SK-N-SH (cell line): ENCODE measurements around the gene PGGHG. TPM values are rescaled to one million over a fixed set of nuclear protein-coding genes. Genes with fewer than 3 reads are reported as not detected.

Experiments used
- CTCF ChIA-PET: fragments of 300-600, 350-600 bp; formaldehyde crosslinking; extraction: SDS; loops from one replicate; lab custom pipeline; 2021; lab: Yijun Ruan, JAX
- POLR2A ChIA-PET: fragments of 350-600 bp; sonication (Branson Sonifier 250); formaldehyde crosslinking; extraction: SDS; loops from one replicate; lab custom pipeline; 2020; ENCODE audit warnings: antibody characterized with exemption, inconsistent platforms; lab: Yijun Ruan, JAX
- DNase-seq: peaks from one replicate; pipeline ENCODE4 v3.0.0; 2012
- H2AFZ ChIP-seq: fragments of 200-600 bp; sonication (generic); 2 replicates; pipeline ENCODE4 v1.8.1; 2016; ENCODE audit warnings: antibody characterized with exemption, mild to moderate bottlenecking, low read depth
- H3F3A ChIP-seq: fragments of 200-600 bp; sonication (generic); replicated peaks from 2 replicates; pipeline ENCODE3; 2016; ENCODE audit warnings: antibody characterized with exemption, mild to moderate bottlenecking; ENCODE audit not compliant: insufficient read depth
- H3K27ac ChIP-seq, 2 experiments: fragments of 200-500 bp in 1 of 2; fragments of 200-600 bp in 1 of 2; sonication (Bioruptor generic) in 1 of 2; sonication (generic), shearing (Covaris generic) in 1 of 2; 2 replicates each; pipeline versions ENCODE4 v1.5.1 to v1.6.1; 2014 to 2016; ENCODE audit warnings: low read depth in 2 of 2, inconsistent platforms in 1 of 2, low read length in 1 of 2, mild to moderate bottlenecking in 1 of 2, mixed read lengths in 1 of 2
- H3K27me3 ChIP-seq: fragments of 200-600 bp; sonication (generic), shearing (Covaris generic); 2 replicates; pipeline ENCODE4 v1.6.1; 2016; ENCODE audit warnings: mixed run types; ENCODE audit not compliant: insufficient read depth
- H3K36me3 ChIP-seq, 2 experiments: fragments of 200-500 bp in 1 of 2; fragments of 200-600 bp in 1 of 2; sonication (Bioruptor generic) in 1 of 2; sonication (generic) in 1 of 2; replicated peaks in 1 of 2; 2 replicates each; pipeline versions ENCODE3 to v1.5.1; 2014 to 2016; ENCODE audit warnings: low read length in 1 of 2, mild to moderate bottlenecking in 1 of 2; ENCODE audit not compliant: insufficient read depth in 2 of 2, control insufficient read depth in 1 of 2
- H3K4me1 ChIP-seq, 2 experiments: fragments of 200-500 bp in 1 of 2; fragments of 200-600 bp in 1 of 2; sonication (Bioruptor generic) in 1 of 2; sonication (generic), shearing (Covaris generic) in 1 of 2; 2 replicates each; pipeline versions ENCODE4 v1.5.1 to v1.6.1; 2014 to 2016; ENCODE audit warnings: low read depth in 1 of 2, low read length in 1 of 2, mixed run types in 1 of 2; ENCODE audit not compliant: insufficient read depth in 2 of 2, control insufficient read depth in 1 of 2
- H3K4me2 ChIP-seq: fragments of 200-600 bp; sonication (generic), shearing (Covaris generic); 2 replicates; pipeline ENCODE4 v1.6.1; 2017; ENCODE audit warnings: mixed run types
- H3K4me3 ChIP-seq, 2 experiments: fragments of 200-500 bp in 1 of 2; fragments of 200-600 bp in 1 of 2; sonication (Bioruptor generic) in 1 of 2; sonication (generic), shearing (Covaris generic) in 1 of 2; 2 replicates each; pipeline versions ENCODE4 v1.5.1 to v1.8.1; 2014 to 2016; ENCODE audit warnings: low read depth in 2 of 2, inconsistent platforms in 1 of 2, low read length in 1 of 2, mild to moderate bottlenecking in 1 of 2, mixed read lengths in 1 of 2, moderate library complexity in 1 of 2
- H3K79me2 ChIP-seq: fragments of 200-600 bp; sonication (generic); 2 replicates; pipeline ENCODE4 v1.8.1; 2017; ENCODE audit warnings: mild to moderate bottlenecking; ENCODE audit not compliant: insufficient read depth
- H3K9ac ChIP-seq: fragments of 200-600 bp; sonication (generic); 2 replicates; pipeline ENCODE4 v1.6.1; 2017; ENCODE audit warnings: mixed run types
- H3K9me2 ChIP-seq: fragments of 200-600 bp; sonication (generic); 2 replicates; pipeline ENCODE4 v1.6.1; 2017; ENCODE audit warnings: mixed run types
- H3K9me3 ChIP-seq: fragments of 200-600 bp; sonication (generic); 2 replicates; pipeline ENCODE4 v1.6.1; 2017; ENCODE audit warnings: mixed run types, mild to moderate bottlenecking, moderate library complexity
- H4K20me1 ChIP-seq: fragments of 200-600 bp; sonication (generic); 2 replicates; pipeline ENCODE4 v1.6.1; 2017; ENCODE audit warnings: mild to moderate bottlenecking, mixed run types; ENCODE audit not compliant: insufficient read depth
- CHD2 ChIP-seq: fragments of 150-350 bp; IDR thresholded peaks from 2 replicates; pipeline ENCODE4 v1.6.1; 2018; ENCODE audit warnings: low read length; ENCODE audit not compliant: partially characterized antibody
- CTCF ChIP-seq: fragments of 200-600 bp; sonication (generic); IDR thresholded peaks from 2 replicates; pipeline ENCODE4 v1.6.1; 2017; ENCODE audit warnings: antibody characterized with exemption, mild to moderate bottlenecking, moderate library complexity
- FOSL2 ChIP-seq: IDR thresholded peaks from 2 replicates; pipeline ENCODE4 v1.4.0; 2012; ENCODE audit warnings: low read depth, mild to moderate bottlenecking, moderate library complexity, borderline replicate concordance
- JUND ChIP-seq: IDR thresholded peaks from 2 replicates; pipeline ENCODE4 v1.4.0; 2012
- MAX ChIP-seq: IDR thresholded peaks from 2 replicates; pipeline ENCODE4 v1.4.0; 2012; ENCODE audit warnings: low read depth
- PBX3 ChIP-seq: IDR thresholded peaks from 2 replicates; pipeline ENCODE4; 2012
- POLR2AphosphoS5 ChIP-seq: IDR thresholded peaks from 2 replicates; pipeline ENCODE4 v1.6.1; 2012; ENCODE audit warnings: low read depth, low read length
- TCF12 ChIP-seq: IDR thresholded peaks from 2 replicates; pipeline ENCODE4 v1.4.0; 2012
- USF2 ChIP-seq: fragments of 150-350 bp; IDR thresholded peaks from 2 replicates; pipeline ENCODE4 v1.6.1; 2017; ENCODE audit warnings: antibody characterized with exemption, low read length, low read depth, borderline replicate concordance
- WGBS: methylation state at CpG from one replicate; pipeline ENCODE4 v1.1.6; 2017; ENCODE audit warnings: low lambda C conversion rate; 5-methylcytosine and 5-hydroxymethylcytosine counted together
- polyA plus RNA-seq, 3 experiments: library from polyadenylated mRNA; depleted of rRNA; stranded (reverse); fragments of >200 nt; gene quantifications; 2 replicates each; pipeline ENCODE4 v1.2.3, GENCODE V29; 2012

The PGGHG gene
- polyA plus RNA-seq, 1 of the 3 experiments (the other 2 are of a cell fraction): 19.9 TPM

GRCh38 chr11:337711-338110, 48.8 kb downstream of the PGGHG start:
- no peaks in the 10 kb centered on the region; the same call in 1 of the 2 replicates for H3K27me3 ChIP-seq
- ChIA-PET POLR2A (no interaction called here), CTCF (interaction anchor here (1.0 kb wide), 1 partner anchor 10 kb away, joined by 3 read pairs; no protein-coding TSS in a partner anchor)
- no peak overlapping the region for H3K9ac ChIP-seq
- TF ChIP-seq CTCF (no peak), PBX3 (no peak), JUND (no peak), POLR2AphosphoS5 (no peak)
- no peak for DNase-seq
- no peak overlapping the region for H2AFZ ChIP-seq
- H3K4me1 ChIP-seq: no peaks in the 10 kb centered on the region
- no peaks in the 10 kb centered on the region for H3K9me3 ChIP-seq
- H3K79me2 ChIP-seq: no peaks in the 10 kb centered on the region
- no peaks in the 10 kb centered on the region for H3K36me3 ChIP-seq
- 69% methylated on average over 6 of the region's 6 CpGs for WGBS
- H3K27ac ChIP-seq: no peak overlapping the region
- H3F3A ChIP-seq: no peaks in the 10 kb centered on the region
- no peaks in the 10 kb centered on the region; the same call in 1 of the 2 replicates for H3K9me2 ChIP-seq
- no peak overlapping the region for H3K4me2 ChIP-seq
- no peak overlapping the region for H3K4me3 ChIP-seq
- no peaks in the 10 kb centered on the region for H4K20me1 ChIP-seq

GRCh38 chr11:339963-340362, 51.0 kb downstream of the PGGHG start:
- Histone ChIP-seq H3K36me3 (no peaks in the 10 kb centered on the region), H3K4me2 (no peak overlapping the region), H3K79me2 (no peaks in the 10 kb centered on the region), H4K20me1 (no peaks in the 10 kb centered on the region), H3K9me3 (no peaks in the 10 kb centered on the region), H3K27me3 (no peaks in the 10 kb centered on the region; the same call in 1 of the 2 replicates), H3K9me2 (no peaks in the 10 kb centered on the region; the same call in 1 of the 2 replicates), H3F3A (no peaks in the 10 kb centered on the region), H3K4me3 (no peak overlapping the region), H3K9ac (no peak overlapping the region), H2AFZ (no peak overlapping the region), H3K27ac (no peak overlapping the region), H3K4me1 (no peaks in the 10 kb centered on the region)
- 88% methylated on average over 2 of the region's 2 CpGs for WGBS
- CTCF ChIA-PET: interaction anchor here (0.6 to 1.5 kb wide), 4 partner anchors 16 to 165 kb away, joined by 3 to 5 read pairs (median 4); no protein-coding TSS in a partner anchor
- no peak for DNase-seq
- TF ChIP-seq MAX: no peak
- no peak for TF ChIP-seq USF2
- TF ChIP-seq FOSL2: no peak
- no peak for TF ChIP-seq CHD2
- TF ChIP-seq TCF12: no peak
- POLR2A ChIA-PET: no interaction called here
